Measurements from ENCODE around the gene RFX8. TPM values are rescaled to one million over a fixed set of nuclear protein-coding genes. Genes with fewer than 3 reads are reported as not detected.
A peak's percentile ranks its signal among the peaks of the same experiment; 100 is the strongest.

The RFX8 gene
- total RNA-seq, 2 donors from 2014 or later, result 0.97 TPM; not detected in 1

DNA sequence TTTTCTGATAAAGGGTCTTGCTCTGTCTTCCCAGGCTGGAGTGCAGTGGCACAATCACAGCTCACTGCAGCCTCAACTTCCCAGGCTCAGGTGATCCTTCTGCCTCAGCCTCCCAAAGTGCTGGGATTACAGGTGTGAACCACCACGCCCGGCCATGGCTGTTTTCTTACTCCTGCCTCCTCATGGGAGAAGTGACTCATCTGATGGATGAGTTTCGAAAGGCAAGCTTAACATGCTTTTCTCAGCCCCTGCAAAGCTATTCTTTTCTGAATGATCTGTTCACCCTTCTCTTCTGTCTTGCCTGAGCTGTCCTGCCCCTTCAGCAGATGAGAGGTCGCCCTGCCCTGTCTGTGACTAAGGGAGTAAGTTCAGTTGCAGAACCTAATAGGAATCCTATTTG, 86.7 kb downstream of the RFX8 start:
- TF ChIP-seq POLR2AphosphoS5 (IDR thresholded peaks at IDR 0.05), result no peak
- TF ChIP-seq, protein P1, sequence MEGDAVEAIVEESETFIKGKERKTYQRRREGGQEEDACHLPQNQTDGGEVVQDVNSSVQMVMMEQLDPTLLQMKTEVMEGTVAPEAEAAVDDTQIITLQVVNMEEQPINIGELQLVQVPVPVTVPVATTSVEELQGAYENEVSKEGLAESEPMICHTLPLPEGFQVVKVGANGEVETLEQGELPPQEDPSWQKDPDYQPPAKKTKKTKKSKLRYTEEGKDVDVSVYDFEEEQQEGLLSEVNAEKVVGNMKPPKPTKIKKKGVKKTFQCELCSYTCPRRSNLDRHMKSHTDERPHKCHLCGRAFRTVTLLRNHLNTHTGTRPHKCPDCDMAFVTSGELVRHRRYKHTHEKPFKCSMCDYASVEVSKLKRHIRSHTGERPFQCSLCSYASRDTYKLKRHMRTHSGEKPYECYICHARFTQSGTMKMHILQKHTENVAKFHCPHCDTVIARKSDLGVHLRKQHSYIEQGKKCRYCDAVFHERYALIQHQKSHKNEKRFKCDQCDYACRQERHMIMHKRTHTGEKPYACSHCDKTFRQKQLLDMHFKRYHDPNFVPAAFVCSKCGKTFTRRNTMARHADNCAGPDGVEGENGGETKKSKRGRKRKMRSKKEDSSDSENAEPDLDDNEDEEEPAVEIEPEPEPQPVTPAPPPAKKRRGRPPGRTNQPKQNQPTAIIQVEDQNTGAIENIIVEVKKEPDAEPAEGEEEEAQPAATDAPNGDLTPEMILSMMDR (IDR thresholded peaks at IDR 0.05), result no peak
- no peak for TF ChIP-seq POLR2A (IDR thresholded peaks at IDR 0.05)
- no peak overlapping the region for H3K4me3 ChIP-seq
- H3K4me1 ChIP-seq (replicated peaks), result no peaks in the 10 kb centered on the region
- intact Hi-C loops (cut with DNase I), result no loop called here
- H3K9me3 ChIP-seq, result no peaks in the 10 kb centered on the region
- 61% methylated on average over 4 of the region's 4 CpGs for WGBS
- no peaks in the 10 kb centered on the region for H3K27me3 ChIP-seq (replicated peaks; ENCODE audit: insufficient read depth)
- no peaks in the 10 kb centered on the region for H3K36me3 ChIP-seq
- DNase-seq (ENCODE audit: low spot score), result no peak
- H3K27ac ChIP-seq, result no peak overlapping the region

DNA sequence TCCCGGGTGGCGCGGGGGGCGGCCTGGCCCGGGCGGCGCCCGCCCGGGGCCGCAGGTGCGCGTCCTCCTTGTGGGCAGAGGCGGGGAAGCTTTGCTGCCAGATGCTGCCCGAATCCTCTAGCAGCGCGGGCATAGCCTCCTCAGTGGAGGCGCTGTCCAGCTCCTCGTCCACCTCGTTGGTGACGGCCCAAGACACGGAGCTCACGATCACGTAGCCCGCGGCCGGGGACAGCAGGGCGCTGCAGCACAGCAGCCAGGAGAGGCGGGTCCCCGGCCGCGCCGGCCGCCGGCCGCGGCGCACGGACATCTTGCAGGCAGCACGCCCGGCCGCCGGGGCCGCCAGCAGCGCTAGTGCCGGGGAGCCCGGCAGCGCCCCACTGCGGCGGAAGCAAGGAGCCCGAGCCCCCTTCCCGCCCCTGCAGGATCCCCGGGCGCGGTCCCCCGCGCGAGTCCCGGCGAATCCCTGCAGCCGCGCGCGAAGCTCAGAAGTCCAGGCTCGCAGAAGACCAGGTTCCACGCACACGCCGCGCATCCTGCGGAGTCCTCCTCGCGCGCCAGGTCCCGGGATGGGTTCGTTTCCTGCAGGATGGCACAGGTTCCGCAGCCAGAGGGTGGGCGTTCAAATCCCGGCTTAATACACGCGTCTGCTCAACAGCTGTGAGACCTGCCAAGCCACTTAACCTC, 87.6 kb downstream of the RFX8 start, which contains the start of gene CREG2:
Gene CREG2, minus strand, starts transcription at position 353 of the 684 bp plus-strand sequence. Its CDS starts 46 bp downstream, at position 307.
- peak; percentile 53 for DNase-seq (ENCODE audit: low spot score)

DNA sequence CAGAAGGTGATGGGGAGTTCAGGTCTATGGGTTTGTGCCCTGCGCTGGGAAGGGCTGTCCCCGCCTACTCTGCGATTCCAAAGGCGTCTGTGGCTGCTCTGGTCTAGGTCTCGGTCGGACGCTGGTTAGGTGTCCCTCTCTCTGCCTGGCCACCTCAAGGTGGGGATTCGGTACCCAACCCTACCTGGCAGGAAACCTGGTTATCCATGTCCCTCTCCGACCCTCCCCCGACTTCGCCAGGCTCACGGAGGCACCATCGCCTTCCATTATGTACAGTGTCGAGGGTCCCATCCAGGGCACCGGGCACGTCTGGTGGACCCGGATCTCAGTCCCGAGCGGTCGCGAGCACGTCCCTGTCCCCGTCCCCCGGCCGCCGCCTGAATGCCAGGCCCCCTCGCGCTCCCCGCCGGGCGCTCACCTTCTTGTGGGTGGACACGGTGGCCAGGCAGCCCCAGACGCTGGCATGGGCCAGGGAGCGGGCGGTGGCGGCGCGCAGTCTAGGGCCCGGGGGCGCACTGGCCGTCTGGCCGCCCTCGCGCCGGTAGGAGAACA, 88.2 kb downstream of the RFX8 start:
- TF ChIP-seq, protein P1 (IDR thresholded peaks at IDR 0.05), result no peak
- TF ChIP-seq POLR2AphosphoS5 (IDR thresholded peaks at IDR 0.05), result no peak
- no peak for TF ChIP-seq POLR2A (IDR thresholded peaks at IDR 0.05)
- no peaks in the 10 kb centered on the region for H3K9me3 ChIP-seq
- DNase-seq (ENCODE audit: low spot score), result no peak
- intact Hi-C loops (cut with DNase I), result no loop called here
- no peaks in the 10 kb centered on the region for H3K27me3 ChIP-seq (replicated peaks; ENCODE audit: insufficient read depth)
- no peaks in the 10 kb centered on the region for H3K36me3 ChIP-seq
- H3K27ac ChIP-seq, result no peak overlapping the region
- no peaks in the 10 kb centered on the region for H3K4me1 ChIP-seq (replicated peaks)
- 3% methylated on average over 33 of the region's 45 CpGs for WGBS
- H3K4me3 ChIP-seq, result peak overlapping the region; percentile 31 to 40

More for the DNA sequence above, 87.6 kb downstream of the RFX8 start, which contains the start of gene CREG2:
- intact Hi-C loops (cut with DNase I), result no loop called here
- Histone ChIP-seq H3K27ac (no peak within 1 kb of the TSS), H3K27me3 (replicated peaks; ENCODE audit: insufficient read depth) (no peaks in the 10 kb centered on the region), H3K4me1 (replicated peaks) (no peaks in the 10 kb centered on the region), H3K4me3 (peak within 1 kb of the TSS; percentile 31 to 40), H3K36me3 (no peaks in the 10 kb centered on the region), H3K9me3 (no peaks in the 10 kb centered on the region)
- TF ChIP-seq POLR2AphosphoS5 (IDR thresholded peaks at IDR 0.05) (no peak), POLR2A (IDR thresholded peaks at IDR 0.05) (no peak)
- TF ChIP-seq, protein P1 (IDR thresholded peaks at IDR 0.05), result peak; percentile 31 to 62 (median 40)
- 0% methylated on average over 29 of the region's 79 CpGs for WGBS

DNA sequence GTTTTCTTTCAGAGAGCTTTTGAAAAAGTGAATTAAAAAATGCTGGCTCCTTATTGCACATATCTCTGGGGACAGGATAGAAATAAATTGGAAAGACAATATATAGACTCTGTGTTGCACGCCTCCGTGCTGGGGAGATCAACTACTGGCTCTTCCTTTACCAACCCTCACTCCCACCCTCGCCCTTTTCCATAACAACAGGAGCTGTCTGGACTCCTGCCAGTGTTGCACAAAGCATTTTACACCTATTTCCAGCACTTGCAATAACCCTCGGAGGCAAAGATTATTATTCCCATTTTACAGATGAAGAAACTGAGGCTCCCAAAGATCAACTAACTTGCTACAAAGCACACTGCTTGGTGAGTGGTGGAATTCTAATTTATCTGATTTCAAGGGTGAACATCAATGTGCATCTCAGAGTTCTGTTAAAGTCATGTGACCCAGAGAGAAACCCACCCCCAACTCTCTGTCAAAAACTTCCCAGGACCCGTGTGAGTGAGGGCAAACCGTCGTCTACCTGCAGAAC, 91.8 kb downstream of the RFX8 start:
- Histone ChIP-seq H3K27ac (no peak overlapping the region), H3K4me1 (replicated peaks) (no peaks in the 10 kb centered on the region), H3K36me3 (no peaks in the 10 kb centered on the region), H3K27me3 (replicated peaks; ENCODE audit: insufficient read depth) (no peaks in the 10 kb centered on the region), H3K9me3 (no peaks in the 10 kb centered on the region), H3K4me3 (no peak overlapping the region)
- intact Hi-C loops (cut with DNase I), result no loop called here
- 80% methylated on average over 7 of the region's 7 CpGs for WGBS
- TF ChIP-seq POLR2A (IDR thresholded peaks at IDR 0.05) (no peak), POLR2AphosphoS5 (IDR thresholded peaks at IDR 0.05) (no peak)
- TF ChIP-seq, protein P1 (IDR thresholded peaks at IDR 0.05), result no peak
- no peak for DNase-seq (ENCODE audit: low spot score)
